DND-41 (cell line): ENCODE measurements around the gene SENP2.

Source experiments
- CTCF ChIP-seq: IDR thresholded peaks from 2 replicates; pipeline ENCODE4 v1.5.1; 2012; ENCODE audit warnings: borderline replicate concordance, low read length, moderate library complexity, mild to moderate bottlenecking; ENCODE audit not compliant: poor library complexity, severe bottlenecking; ENCODE audit errors: extremely low read depth
- EZH2 ChIP-seq: IDR thresholded peaks from 3 replicates; pipeline ENCODE4 v1.6.1; 2012; ENCODE audit warnings: borderline replicate concordance, low read depth, mild to moderate bottlenecking, moderate library complexity, low read length, inconsistent platforms; ENCODE audit not compliant: severe bottlenecking

GRCh38 chr3:185645596-185646381 lies 59.7 kb downstream of the SENP2 start:
- TF ChIP-seq CTCF (no peak), EZH2 (no peak)
